Transverse colon (tissue), 4 donors: ENCODE measurements around the gene RGS6.

Experiments
- POLR2A ChIP-seq: fragments of 450-650 bp; IDR thresholded peaks from one replicate; pipeline ENCODE4 v1.6.1; 2016; ENCODE audit warnings: antibody characterized with exemption, mild to moderate bottlenecking, moderate library complexity
- POLR2AphosphoS5 ChIP-seq, 3 donors: sonication (generic); formaldehyde crosslinking; IDR thresholded peaks; one replicate each; pipeline ENCODE4 v1.6.1; 2016; ENCODE audit warnings: antibody characterized with exemption in 3 of 3
- TF ChIP-seq, protein P1 (sequence below), 5 experiments: fragments of 200-600 bp in 3 of 5; fragments of 450-650 bp in 2 of 5; sonication (generic) in 3 of 5; IDR thresholded peaks; 1 replicate in 2 of 5; 2 replicates in 3 of 5; pipeline ENCODE4 v1.5.1; 2016 to 2017; ENCODE audit warnings: antibody characterized with exemption in 5 of 5, inconsistent platforms in 3 of 5, mild to moderate bottlenecking in 2 of 5, moderate library complexity in 1 of 5

DNA sequence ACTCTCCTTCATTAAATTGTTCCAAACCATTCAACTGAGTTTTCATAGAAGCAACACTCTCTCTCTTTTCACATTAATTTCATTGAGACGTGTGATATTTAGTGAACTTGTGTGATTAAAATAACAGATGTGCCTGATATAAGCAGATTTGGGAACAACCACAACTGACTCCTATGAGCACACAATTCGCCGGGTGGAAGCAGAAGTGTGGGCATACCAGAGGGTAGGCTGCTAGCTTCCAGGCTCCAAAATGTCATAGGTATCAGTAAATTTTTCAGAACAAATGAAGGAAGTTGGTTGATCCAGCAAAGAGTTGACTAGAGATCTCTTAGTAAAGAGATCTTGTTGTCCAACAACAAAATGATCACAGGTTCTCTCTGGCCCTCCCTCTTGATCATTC is 532.0 kb downstream of the RGS6 start:
- TF ChIP-seq, protein P1, sequence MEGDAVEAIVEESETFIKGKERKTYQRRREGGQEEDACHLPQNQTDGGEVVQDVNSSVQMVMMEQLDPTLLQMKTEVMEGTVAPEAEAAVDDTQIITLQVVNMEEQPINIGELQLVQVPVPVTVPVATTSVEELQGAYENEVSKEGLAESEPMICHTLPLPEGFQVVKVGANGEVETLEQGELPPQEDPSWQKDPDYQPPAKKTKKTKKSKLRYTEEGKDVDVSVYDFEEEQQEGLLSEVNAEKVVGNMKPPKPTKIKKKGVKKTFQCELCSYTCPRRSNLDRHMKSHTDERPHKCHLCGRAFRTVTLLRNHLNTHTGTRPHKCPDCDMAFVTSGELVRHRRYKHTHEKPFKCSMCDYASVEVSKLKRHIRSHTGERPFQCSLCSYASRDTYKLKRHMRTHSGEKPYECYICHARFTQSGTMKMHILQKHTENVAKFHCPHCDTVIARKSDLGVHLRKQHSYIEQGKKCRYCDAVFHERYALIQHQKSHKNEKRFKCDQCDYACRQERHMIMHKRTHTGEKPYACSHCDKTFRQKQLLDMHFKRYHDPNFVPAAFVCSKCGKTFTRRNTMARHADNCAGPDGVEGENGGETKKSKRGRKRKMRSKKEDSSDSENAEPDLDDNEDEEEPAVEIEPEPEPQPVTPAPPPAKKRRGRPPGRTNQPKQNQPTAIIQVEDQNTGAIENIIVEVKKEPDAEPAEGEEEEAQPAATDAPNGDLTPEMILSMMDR (IDR thresholded peaks at IDR 0.05) = no peak
- TF ChIP-seq POLR2AphosphoS5 (IDR thresholded peaks at IDR 0.05) (no peak), POLR2A (no peak)
